Esophagus muscularis mucosa (tissue), 4 donors: ENCODE data around the gene C1R. TPM values are rescaled to one million over a fixed set of nuclear protein-coding genes. Genes with fewer than 3 reads are reported as not detected.

Experiments used
- DNase-seq: peaks from one replicate; pipeline ENCODE4 v3.0.0-alpha.2; 2017; ENCODE audit errors: extremely low spot score
- H3K27ac ChIP-seq, 4 donors: fragments of 200-600 bp; sonication (generic); replicated peaks in 1 of 4; 1 replicate in 3 of 4; 2 replicates in 1 of 4; pipeline ENCODE4 v1.5.1; 2016 to 2019; ENCODE audit warnings: mild to moderate bottlenecking in 1 of 4
- H3K27me3 ChIP-seq, 4 donors: fragments of 200-600 bp; sonication (generic); one replicate each; pipeline versions ENCODE4 v1.5.1 to v1.6.0; 2016 to 2019
- H3K36me3 ChIP-seq, 4 donors: fragments of 200-600 bp; sonication (generic); one replicate each; pipeline ENCODE4 v1.5.1; 2016 to 2019
- H3K4me1 ChIP-seq, 4 donors: fragments of 200-600 bp; sonication (generic); one replicate each; pipeline ENCODE4 v1.5.1; 2016 to 2019
- H3K4me3 ChIP-seq, 4 donors: fragments of 200-600 bp; sonication (generic); 1 replicate in 2 of 4; 2 replicates in 2 of 4; pipeline ENCODE4 v1.5.1; 2016 to 2019; ENCODE audit warnings: mild to moderate bottlenecking in 4 of 4, moderate library complexity in 1 of 4
- H3K9me3 ChIP-seq, 4 donors: fragments of 200-600 bp; sonication (generic); 1 replicate in 3 of 4; 2 replicates in 1 of 4; pipeline ENCODE4 v1.5.1; 2016 to 2019
- EP300 ChIP-seq: sonication (generic); formaldehyde crosslinking; IDR thresholded peaks from one replicate; pipeline ENCODE4 v1.6.1; 2017; ENCODE audit warnings: antibody characterized with exemption
- POLR2A ChIP-seq: fragments of 450-650 bp; IDR thresholded peaks from one replicate; pipeline ENCODE4 v1.6.1; 2017; ENCODE audit warnings: antibody characterized with exemption, moderate library complexity, mild to moderate bottlenecking, low read depth
- POLR2AphosphoS5 ChIP-seq, 2 donors: sonication (generic); formaldehyde crosslinking; IDR thresholded peaks; one replicate each; pipeline ENCODE4 v1.6.1; 2017; ENCODE audit warnings: antibody characterized with exemption in 2 of 2
- WGBS: methylation state at CpG from one replicate; pipeline ENCODE4 v1.1.5; 2018; 5-methylcytosine and 5-hydroxymethylcytosine counted together
- intact Hi-C: fragments of 100-400 bp; cut with DNase I; formaldehyde crosslinking; loops from one replicate; pipeline ENCODE4 v1.15.1; 2023
- total RNA-seq, 4 donors: library from RNA; depleted of rRNA; stranded (reverse); fragments of >200 nt; gene quantifications; one replicate each; pipeline versions ENCODE4 v1.1.0 to v1.2.1, GENCODE V29; 2016
- TF ChIP-seq, protein P1 (sequence below), 3 experiments: fragments of 200-600 bp in 2 of 3; fragments of 450-650 bp in 1 of 3; sonication (generic) in 2 of 3; IDR thresholded peaks; one replicate each; pipeline ENCODE4 v1.5.1; 2017 to 2019; ENCODE audit warnings: antibody characterized with exemption in 3 of 3, mild to moderate bottlenecking in 2 of 3, moderate library complexity in 1 of 3

The C1R gene
- total RNA-seq, 4 donors from 2014 or later, result 324 to 603 (median 572) TPM

DNA sequence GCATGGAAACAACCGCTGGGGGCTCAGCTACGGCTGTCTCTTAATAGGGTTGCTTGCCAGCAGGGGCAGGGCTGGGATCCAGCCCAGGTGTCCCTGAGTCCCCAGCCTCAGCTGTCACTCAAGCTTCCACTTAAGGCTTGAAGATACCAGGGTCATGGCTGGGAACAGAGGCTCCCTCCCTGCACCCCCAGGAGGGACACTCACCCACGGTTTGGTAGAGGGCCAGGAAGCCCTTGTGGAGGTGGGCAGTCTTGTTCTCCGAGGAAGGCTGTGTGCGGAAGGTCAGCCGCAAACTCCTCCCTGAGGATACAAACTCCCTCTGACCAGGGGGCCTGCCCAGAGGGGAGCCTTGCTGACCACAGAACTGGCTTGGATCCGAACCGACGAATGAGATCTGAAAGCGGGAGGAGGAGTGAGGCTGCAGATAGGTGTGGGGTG, 9.5 kb upstream of the C1R start:
- H3K9me3 ChIP-seq, result no peaks in the 10 kb centered on the region
- H3K4me1 ChIP-seq, result peaks cover 0 to 19% (median 18%) of the 10 kb centered on the region in 4 donors
- intact Hi-C loops, result no loop called here
- H3K4me3 ChIP-seq, result peak overlapping the region in 1 of 4 donors; percentile 9
- peak overlapping the region in 3 of 4 donors; percentile 11 to 60 (median 44) for H3K27ac ChIP-seq
- no peaks in the 10 kb centered on the region for H3K27me3 ChIP-seq
- peaks cover 6 to 73% (median 32%) of the 10 kb centered on the region in 4 donors for H3K36me3 ChIP-seq
- TF ChIP-seq EP300 (no peak), POLR2A (no peak), POLR2AphosphoS5 (IDR thresholded peaks at IDR 0.05) (no peak)
- TF ChIP-seq, protein P1, sequence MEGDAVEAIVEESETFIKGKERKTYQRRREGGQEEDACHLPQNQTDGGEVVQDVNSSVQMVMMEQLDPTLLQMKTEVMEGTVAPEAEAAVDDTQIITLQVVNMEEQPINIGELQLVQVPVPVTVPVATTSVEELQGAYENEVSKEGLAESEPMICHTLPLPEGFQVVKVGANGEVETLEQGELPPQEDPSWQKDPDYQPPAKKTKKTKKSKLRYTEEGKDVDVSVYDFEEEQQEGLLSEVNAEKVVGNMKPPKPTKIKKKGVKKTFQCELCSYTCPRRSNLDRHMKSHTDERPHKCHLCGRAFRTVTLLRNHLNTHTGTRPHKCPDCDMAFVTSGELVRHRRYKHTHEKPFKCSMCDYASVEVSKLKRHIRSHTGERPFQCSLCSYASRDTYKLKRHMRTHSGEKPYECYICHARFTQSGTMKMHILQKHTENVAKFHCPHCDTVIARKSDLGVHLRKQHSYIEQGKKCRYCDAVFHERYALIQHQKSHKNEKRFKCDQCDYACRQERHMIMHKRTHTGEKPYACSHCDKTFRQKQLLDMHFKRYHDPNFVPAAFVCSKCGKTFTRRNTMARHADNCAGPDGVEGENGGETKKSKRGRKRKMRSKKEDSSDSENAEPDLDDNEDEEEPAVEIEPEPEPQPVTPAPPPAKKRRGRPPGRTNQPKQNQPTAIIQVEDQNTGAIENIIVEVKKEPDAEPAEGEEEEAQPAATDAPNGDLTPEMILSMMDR (IDR thresholded peaks at IDR 0.05), result no peak
- DNase-seq, result no peak
- 62% methylated on average over 10 of the region's 10 CpGs for WGBS

DNA sequence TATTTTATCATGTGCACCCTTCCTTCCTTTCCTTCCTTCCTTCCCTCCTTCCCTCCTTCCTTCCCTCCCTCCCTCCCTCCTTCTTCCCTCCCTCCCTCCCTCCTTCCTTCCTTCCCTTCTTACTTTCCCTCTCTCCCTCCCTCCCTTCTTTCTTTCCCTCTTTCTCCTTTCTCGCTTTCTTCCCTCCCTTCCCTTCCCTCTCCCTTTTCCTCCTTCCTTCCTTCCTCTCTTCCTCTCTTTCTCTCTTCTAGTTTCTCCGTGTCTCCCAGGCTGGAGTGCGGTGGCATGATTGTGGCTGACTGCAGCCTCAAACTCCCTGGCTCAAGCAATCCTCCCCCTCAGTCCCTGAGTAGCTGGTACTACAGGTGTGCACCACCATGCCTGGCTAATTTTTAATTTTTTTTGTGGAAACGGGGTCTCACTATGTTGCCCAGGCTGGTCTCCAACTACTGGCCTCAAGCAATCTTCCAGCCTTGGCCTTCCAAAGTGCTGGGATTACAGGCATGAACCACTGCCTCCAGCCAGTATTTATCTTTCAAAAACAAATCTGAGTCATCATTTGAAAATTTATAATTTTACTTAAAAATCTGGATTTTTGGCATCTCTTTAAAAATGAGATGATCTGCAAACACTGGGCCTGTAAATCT, 8.9 kb upstream of the C1R start:
- Histone ChIP-seq H3K27ac (peak overlapping the region in 2 of 4 donors; percentile 46 to 60), H3K36me3 (peaks cover 6 to 74% (median 32%) of the 10 kb centered on the region in 4 donors), H3K9me3 (no peaks in the 10 kb centered on the region), H3K27me3 (no peaks in the 10 kb centered on the region), H3K4me1 (peaks cover 0 to 14% (median 13%) of the 10 kb centered on the region in 4 donors), H3K4me3 (peak overlapping the region in 1 of 4 donors; percentile 9)
- DNase-seq, result no peak
- intact Hi-C loops, result no loop called here
- TF ChIP-seq, protein P1 (IDR thresholded peaks at IDR 0.05), result no peak
- no peak for TF ChIP-seq POLR2A
- no peak for TF ChIP-seq EP300
- no peak for TF ChIP-seq POLR2AphosphoS5 (IDR thresholded peaks at IDR 0.05)
- WGBS, result 84% methylated on average over 4 of the region's 4 CpGs

GRCh38 chr12:7100239-7100638, 8.0 kb upstream of the C1R start:
- no peak for TF ChIP-seq POLR2A
- no peak for TF ChIP-seq EP300
- TF ChIP-seq POLR2AphosphoS5 (IDR thresholded peaks at IDR 0.05), result no peak
- TF ChIP-seq, protein P1 (IDR thresholded peaks at IDR 0.05), result no peak
- intact Hi-C loops, result no loop called here
- no peak for DNase-seq
- Histone ChIP-seq H3K9me3 (no peaks in the 10 kb centered on the region), H3K27ac (no peak overlapping the region), H3K27me3 (no peaks in the 10 kb centered on the region), H3K4me1 (peaks cover 0 to 12% (median 11%) of the 10 kb centered on the region in 4 donors), H3K36me3 (peaks cover 6 to 74% (median 32%) of the 10 kb centered on the region in 4 donors), H3K4me3 (no peak overlapping the region)
- 90% methylated on average over 4 of the region's 4 CpGs for WGBS

- Histone ChIP-seq H3K27ac (no peak overlapping the region), H3K9me3 (no peaks in the 10 kb centered on the region), H3K27me3 (no peaks in the 10 kb centered on the region), H3K4me1 (peaks cover 0 to 12% (median 6%) of the 10 kb centered on the region in 4 donors), H3K4me3 (no peak overlapping the region), H3K36me3 (peaks cover 6 to 73% (median 32%) of the 10 kb centered on the region in 4 donors)
- intact Hi-C loops, result no loop called here
- DNase-seq, result no peak
- WGBS, result 84% methylated on average over 9 of the region's 9 CpGs
- TF ChIP-seq POLR2AphosphoS5 (IDR thresholded peaks at IDR 0.05), result no peak
- TF ChIP-seq, protein P1 (IDR thresholded peaks at IDR 0.05), result no peak
- TF ChIP-seq POLR2A, result no peak
- TF ChIP-seq EP300, result no peak
These were observed 7.2 kb upstream of the C1R start for GRCh38 chr12:7099290-7099996.
